Pulmonary artery endothelial cell (primary cell): ENCODE results near the gene USB1. TPM values are rescaled to one million over a fixed set of nuclear protein-coding genes. Genes with fewer than 3 reads are reported as not detected.
"Not testable (repeated sequence)": the region's sequence is repeated elsewhere in the genome, so short reads cannot be mapped to it uniquely, and the experiment has no call there.

Experiments used
- DNase-seq: peaks from one replicate; pipeline ENCODE4 v3.0.0-alpha.2; 2011; ENCODE audit warnings: low read depth, low spot score
- total RNA-seq: library from RNA; depleted of rRNA; stranded (reverse); fragments of >200 nt; gene quantifications from 2 replicates; pipeline ENCODE4 v1.2.3, GENCODE V29; 2014

USB1 gene
- total RNA-seq, 1 donor from 2014 or later: 37.3 TPM

GRCh38 chr16:57969451-57970123 is 31.6 kb upstream of the USB1 start:
- DNase-seq: no peak

- DNase-seq: no peak
These were observed 30.9 kb upstream of the USB1 start for GRCh38 chr16:57970319-57970718.

GRCh38 chr16:57970970-57971369 is 30.2 kb upstream of the USB1 start, which contains the start of gene CNGB1:
Gene CNGB1, minus strand, starts transcription at chr16:57971128. Its CDS starts 3,842 bp downstream, at chr16:57967286.
- DNase-seq: no peak

DNA sequence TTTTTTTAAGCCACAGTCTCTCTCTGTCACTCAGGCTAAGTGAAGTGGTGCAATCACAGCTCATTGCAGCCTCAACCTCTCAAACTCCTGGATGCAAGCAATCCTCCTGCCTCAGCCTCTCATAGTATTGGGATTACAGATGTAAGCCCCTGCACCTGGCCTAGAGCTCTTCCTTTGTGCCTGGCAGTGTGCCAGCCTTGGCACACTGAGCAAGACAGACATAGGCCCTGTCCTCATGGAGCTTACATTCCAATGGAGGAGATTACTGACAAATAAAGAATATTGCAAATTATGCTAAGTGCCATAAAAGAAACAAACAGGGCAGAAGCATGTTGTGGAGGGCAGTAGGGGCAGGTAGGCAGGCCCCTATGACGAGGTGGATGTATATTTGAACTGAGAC is 29.4 kb upstream of the USB1 start:
- DNase-seq: no peak

- no peak for DNase-seq
These were observed 28.9 kb upstream of the USB1 start for GRCh38 chr16:57972306-57972705.

- no peak for DNase-seq
These were observed 24.8 kb upstream of the USB1 start for GRCh38 chr16:57976331-57976796.

DNA sequence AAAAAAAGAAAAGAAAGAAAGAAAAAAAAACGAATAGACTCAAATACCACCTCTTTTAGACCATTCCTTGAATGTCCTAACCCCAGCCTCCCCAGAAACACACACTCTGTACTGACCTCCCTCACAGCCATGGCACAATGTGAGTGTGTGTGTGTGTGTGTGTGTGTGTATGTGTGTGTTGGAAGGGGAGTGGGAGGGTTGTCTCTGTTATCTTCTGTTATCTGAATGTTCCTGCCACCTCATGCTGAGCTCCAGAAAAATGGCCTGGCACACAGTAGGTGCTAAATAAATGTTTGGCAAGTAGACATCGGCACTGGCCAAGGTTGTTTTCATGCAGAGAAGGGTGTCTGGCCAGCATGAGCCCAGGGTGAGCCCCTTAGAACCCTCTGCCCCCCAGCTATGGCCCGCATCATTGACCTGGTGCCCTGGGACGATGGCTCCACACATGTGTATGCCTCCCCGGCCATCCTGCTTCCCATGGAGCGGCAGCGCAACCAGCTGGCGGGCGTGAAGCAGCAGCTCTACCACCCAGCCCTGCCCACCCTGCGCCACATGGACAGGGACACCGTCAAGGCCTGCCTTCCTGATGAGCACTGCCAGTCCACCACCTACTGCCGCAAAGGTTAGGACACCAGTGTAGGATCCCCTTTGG is 23.7 kb upstream of the USB1 start:
- DNase-seq: no peak

- not testable (repeated sequence) for DNase-seq
These were observed 23.1 kb upstream of the USB1 start for GRCh38 chr16:57978070-57978465.

DNA sequence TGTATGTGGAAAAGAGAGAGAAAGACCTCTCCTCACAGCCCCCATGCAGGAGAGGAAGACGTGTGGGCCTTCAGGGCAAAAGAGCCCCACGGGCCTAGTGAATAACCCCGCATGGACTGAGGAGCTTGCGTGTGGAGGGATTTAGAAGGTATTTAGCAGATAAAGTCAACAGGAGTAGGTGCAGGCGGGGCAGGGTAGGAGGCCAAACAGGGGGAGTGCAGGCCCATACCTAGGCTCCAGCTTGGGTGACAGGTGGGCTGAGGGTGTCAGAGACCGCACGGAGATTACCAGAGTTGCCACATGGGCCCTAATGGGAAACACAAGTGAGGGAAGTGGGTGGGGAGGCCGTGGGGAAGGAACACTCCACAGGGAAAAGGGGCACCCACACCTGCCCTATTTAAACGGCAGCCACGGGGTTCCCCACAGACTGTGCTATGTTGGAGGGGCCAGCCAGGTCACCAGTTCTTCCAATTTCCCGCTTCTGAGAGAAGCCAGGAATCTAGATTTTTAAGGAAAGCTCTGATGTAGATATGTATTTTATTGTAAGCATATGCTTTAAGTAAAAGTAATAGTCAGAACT is 22.1 kb upstream of the USB1 start:
- no peak for DNase-seq

GRCh38 chr16:57981636-57982035 is 19.6 kb upstream of the USB1 start:
- no peak for DNase-seq

GRCh38 chr16:57982385-57982784 is 18.8 kb upstream of the USB1 start:
- no peak for DNase-seq

- DNase-seq: peak; percentile 47
These were observed 16.6 kb upstream of the USB1 start for GRCh38 chr16:57984443-57985203.

DNA sequence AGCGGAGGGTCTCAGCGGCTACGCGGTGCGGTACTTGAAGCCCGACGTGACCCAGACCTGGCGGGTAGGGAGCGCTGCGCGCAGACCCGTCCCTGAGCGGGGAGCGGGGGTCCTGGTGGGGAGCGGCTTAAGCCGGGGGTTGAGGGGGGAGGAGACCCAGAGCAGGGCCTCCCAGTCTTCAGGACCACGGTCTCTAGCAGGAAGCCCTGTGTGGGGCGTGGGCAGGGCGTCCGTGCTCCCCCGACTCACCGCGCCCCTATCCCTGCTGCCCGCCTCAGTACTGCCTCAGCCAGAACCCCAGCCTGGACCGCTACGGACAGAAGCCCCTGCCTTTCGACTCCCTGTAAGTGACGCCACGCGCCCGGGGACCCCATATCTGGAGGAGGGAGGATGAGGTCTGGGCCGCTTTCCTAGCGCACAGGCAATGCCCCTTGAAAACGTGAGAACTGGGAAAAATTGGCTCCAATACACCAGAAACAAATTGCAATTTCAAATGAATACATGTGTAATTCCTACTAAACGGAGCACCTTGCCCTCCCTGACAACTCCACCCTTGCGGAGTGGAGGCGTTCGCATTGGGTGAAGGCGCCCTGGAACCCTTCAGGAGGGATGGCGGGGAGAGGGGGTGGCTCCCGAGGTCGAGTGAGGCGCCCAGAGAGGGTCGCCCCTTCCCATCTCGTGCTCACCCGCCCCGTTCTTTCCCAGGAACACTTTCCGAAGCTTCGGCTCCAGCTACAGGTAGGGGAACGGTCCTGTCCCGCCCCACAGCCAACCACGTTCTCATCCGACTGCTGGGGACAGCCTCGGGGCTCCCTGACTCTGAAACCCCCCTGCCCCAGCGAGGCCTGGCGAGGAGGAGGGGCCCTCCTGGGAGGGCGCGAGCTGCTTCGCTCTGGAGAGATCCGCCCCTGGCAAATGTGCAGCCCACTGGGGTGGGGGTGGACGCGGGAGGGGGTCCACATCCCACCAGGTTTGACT is 15.7 kb upstream of the USB1 start:
- DNase-seq: no peak

DNA sequence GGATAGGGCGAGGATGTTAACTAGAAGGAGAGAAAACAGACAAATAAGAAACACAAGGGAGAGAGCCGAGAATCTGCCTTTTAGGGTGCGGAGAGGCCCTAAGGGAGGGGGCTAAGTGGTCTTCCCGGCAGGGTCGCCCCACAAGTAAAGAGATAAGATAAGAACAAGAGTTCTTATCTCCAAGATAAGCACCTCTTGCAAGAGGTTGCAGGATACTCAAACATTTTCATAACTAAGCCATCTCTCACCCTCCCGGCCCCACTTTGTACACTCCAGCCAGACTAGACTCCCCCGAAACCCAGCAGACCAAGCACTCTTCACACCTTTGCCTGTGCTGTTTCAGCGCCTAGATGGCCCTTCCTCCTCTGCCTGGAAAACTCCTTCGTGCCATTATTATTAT is 15.0 kb upstream of the USB1 start:
- DNase-seq: no peak

GRCh38 chr16:57987441-57988177 is 13.6 kb upstream of the USB1 start:
- DNase-seq: no peak

- no peak for DNase-seq
These were observed 12.3 kb upstream of the USB1 start for GRCh38 chr16:57988929-57989328.

GRCh38 chr16:57991551-57992059 is 9.6 kb upstream of the USB1 start:
- no peak for DNase-seq

GRCh38 chr16:57992084-57992483 is 9.1 kb upstream of the USB1 start:
- DNase-seq: no peak

GRCh38 chr16:57993438-57993837 is 7.8 kb upstream of the USB1 start:
- DNase-seq: no peak

GRCh38 chr16:57993897-57994296 is 7.3 kb upstream of the USB1 start:
- no peak for DNase-seq
